Mesenchymal stem cell (in vitro differentiated cells and primary cell): ENCODE data around the gene LINGO3. TPM values are rescaled to one million over a fixed set of nuclear protein-coding genes. Genes with fewer than 3 reads are reported as not detected.

Experiments
- DNase-seq: peaks from one replicate; pipeline ENCODE4 v3.0.0-alpha.2; 2013
- H2AFZ ChIP-seq: one replicate; pipeline ENCODE4 v1.6.1; 2013; ENCODE audit warnings: low read depth, mild to moderate bottlenecking, control low read depth, inconsistent platforms, low read length, moderate library complexity
- H2AK5ac ChIP-seq: 2 replicates; pipeline ENCODE4 v1.6.1; 2013; ENCODE audit warnings: low read length, moderate library complexity, mild to moderate bottlenecking, inconsistent platforms; ENCODE audit not compliant: severe bottlenecking
- H2BK120ac ChIP-seq: one replicate; pipeline ENCODE4 v1.6.1; 2013; ENCODE audit warnings: low read depth, mild to moderate bottlenecking, inconsistent platforms, low read length, moderate library complexity
- H2BK12ac ChIP-seq, 2 experiments: one replicate each; pipeline ENCODE4 v1.6.1; 2013; ENCODE audit warnings: inconsistent platforms in 2 of 2, low read length in 2 of 2, mild to moderate bottlenecking in 2 of 2, moderate library complexity in 2 of 2, control low read depth in 1 of 2
- H2BK15ac ChIP-seq: one replicate; pipeline ENCODE4 v1.6.1; 2013; ENCODE audit warnings: mild to moderate bottlenecking, low read depth, inconsistent platforms; ENCODE audit not compliant: poor library complexity, severe bottlenecking
- H2BK5ac ChIP-seq: 2 replicates; pipeline ENCODE4 v1.6.1; 2013; ENCODE audit warnings: low read depth, mild to moderate bottlenecking, low read length, control low read depth, inconsistent platforms; ENCODE audit not compliant: poor library complexity, severe bottlenecking
- H3K14ac ChIP-seq, 2 experiments: one replicate each; pipeline ENCODE4 v1.6.1; 2013; ENCODE audit warnings: inconsistent platforms in 2 of 2, low read length in 2 of 2, control low read depth in 1 of 2, mild to moderate bottlenecking in 1 of 2, moderate library complexity in 1 of 2
- H3K18ac ChIP-seq, 2 experiments: one replicate each; pipeline ENCODE4 v1.6.1; 2013; ENCODE audit warnings: inconsistent platforms in 2 of 2, low read length in 2 of 2, control low read depth in 1 of 2, low read depth in 1 of 2, mild to moderate bottlenecking in 1 of 2
- H3K23ac ChIP-seq, 2 experiments: one replicate each; pipeline ENCODE4 v1.6.1; 2013; ENCODE audit warnings: inconsistent platforms in 2 of 2, low read length in 2 of 2, mild to moderate bottlenecking in 2 of 2, moderate library complexity in 2 of 2, control low read depth in 1 of 2
- H3K27ac ChIP-seq: 2 replicates; pipeline ENCODE4 v1.5.1; 2013; ENCODE audit warnings: mild to moderate bottlenecking, moderate library complexity, low read length, control low read depth, inconsistent platforms; ENCODE audit not compliant: poor library complexity, severe bottlenecking
- H3K27me3 ChIP-seq, 2 experiments: 2 replicates each; pipeline versions ENCODE4 v1.6.1 to v1.7.0; 2013; ENCODE audit warnings: low read length in 2 of 2, mild to moderate bottlenecking in 2 of 2, moderate library complexity in 2 of 2, control low read depth in 1 of 2, inconsistent platforms in 1 of 2; ENCODE audit not compliant: control insufficient read depth in 1 of 2, insufficient read depth in 1 of 2
- H3K36me3 ChIP-seq, 2 experiments: 2 replicates each; pipeline versions ENCODE4 v1.6.1 to v1.7.0; 2013; ENCODE audit warnings: low read length in 2 of 2, control low read depth in 1 of 2, inconsistent platforms in 1 of 2, low read depth in 1 of 2, mild to moderate bottlenecking in 1 of 2; ENCODE audit not compliant: insufficient read depth in 2 of 2, control insufficient read depth in 1 of 2
- H3K4ac ChIP-seq, 2 experiments: one replicate each; pipeline ENCODE4 v1.6.1; 2013; ENCODE audit warnings: inconsistent platforms in 2 of 2, low read length in 2 of 2, mild to moderate bottlenecking in 2 of 2, moderate library complexity in 2 of 2, control low read depth in 1 of 2, low read depth in 1 of 2
- H3K4me1 ChIP-seq: 2 replicates; pipeline ENCODE4 v1.6.1; 2013; ENCODE audit warnings: low read depth, low read length, control low read depth; ENCODE audit not compliant: control insufficient read depth, insufficient read depth
- H3K4me2 ChIP-seq: 2 replicates; pipeline ENCODE4 v1.6.1; 2013; ENCODE audit warnings: low read length, mild to moderate bottlenecking, inconsistent platforms; ENCODE audit not compliant: poor library complexity, severe bottlenecking
- H3K4me3 ChIP-seq, 2 experiments: 2 replicates each; pipeline versions ENCODE4 v1.5.1 to v1.7.0; 2013; ENCODE audit warnings: low read length in 2 of 2, mild to moderate bottlenecking in 2 of 2, control low read depth in 1 of 2, low read depth in 1 of 2; ENCODE audit not compliant: insufficient read depth in 1 of 2
- H3K79me1 ChIP-seq: replicated peaks from 2 replicates; pipeline ENCODE4 v1.6.1; 2013; ENCODE audit warnings: mild to moderate bottlenecking, control low read depth, low read length, inconsistent platforms; ENCODE audit not compliant: poor library complexity, severe bottlenecking
- H3K9ac ChIP-seq: 2 replicates; pipeline ENCODE4 v1.7.0; 2013; ENCODE audit warnings: mild to moderate bottlenecking, low read length, moderate library complexity
- H3K9me3 ChIP-seq: 2 replicates; pipeline ENCODE4 v1.7.0; 2013; ENCODE audit warnings: mild to moderate bottlenecking, low read length; ENCODE audit not compliant: control insufficient read depth
- H4K8ac ChIP-seq: one replicate; pipeline ENCODE4 v1.6.1; 2013; ENCODE audit warnings: inconsistent platforms, mild to moderate bottlenecking, low read length, moderate library complexity
- H4K91ac ChIP-seq: one replicate; pipeline ENCODE4 v1.6.1; 2013; ENCODE audit warnings: mild to moderate bottlenecking, low read length, inconsistent platforms
- WGBS: methylation state at CpG from one replicate; pipeline ENCODE4 v1.1.7; 2013; ENCODE audit warnings: mixed read lengths; 5-methylcytosine and 5-hydroxymethylcytosine counted together
- polyA plus RNA-seq, 2 experiments: library from polyadenylated mRNA; stranded (reverse); fragments of 200-250 nt; gene quantifications; one replicate each; pipeline ENCODE4 v1.2.3, GENCODE V29; 2013

The LINGO3 gene
- polyA plus RNA-seq (2013, experiment 1 of 2), result not detected
- not detected for polyA plus RNA-seq (2013, experiment 2 of 2)

- Histone ChIP-seq H3K36me3 (no peaks in the 10 kb centered on the region), H3K9ac (no peak within 1 kb of the TSS), H2AK5ac (no peak within 1 kb of the TSS), H2BK5ac (no peak within 1 kb of the TSS), H3K4ac (no peak within 1 kb of the TSS), H2AFZ (no peak within 1 kb of the TSS), H2BK120ac (no peak within 1 kb of the TSS), H2BK12ac (no peak within 1 kb of the TSS), H2BK15ac (no peak within 1 kb of the TSS), H3K23ac (no peak within 1 kb of the TSS), H4K91ac (no peak within 1 kb of the TSS), H4K8ac (no peak within 1 kb of the TSS), H3K79me1 (no peaks in the 10 kb centered on the region), H3K4me2 (peak within 1 kb of the TSS; percentile 65), H3K4me3 (peak within 1 kb of the TSS; percentile 44 to 58), H3K27me3 (peaks cover 61 to 68% of the 10 kb centered on the region in 2 experiments), H3K14ac (no peak within 1 kb of the TSS), H3K4me1 (peaks cover 13% of the 10 kb centered on the region), H3K27ac (no peak within 1 kb of the TSS), H3K9me3 (no peaks in the 10 kb centered on the region), H3K18ac (no peak within 1 kb of the TSS)
- no peak for DNase-seq
- 21% methylated on average over 29 of the region's 63 CpGs for WGBS
Observed at GRCh38 chr19:2308114-2308556, at the start of gene LINGO3. TSS of gene LINGO3 (minus strand) at chr19:2308154. CDS start at chr19:2291776, 16,378 bp downstream.

GRCh38 chr19:2356036-2356646 lies 48.2 kb upstream of the LINGO3 start:
- Histone ChIP-seq H2BK120ac (no peak overlapping the region), H2BK15ac (no peak overlapping the region), H4K8ac (no peak overlapping the region), H3K36me3 (peaks cover 10 to 40% of the 10 kb centered on the region in 2 experiments), H3K27ac (no peak overlapping the region), H3K18ac (no peak overlapping the region), H3K14ac (no peak overlapping the region), H3K4ac (no peak overlapping the region), H2AFZ (no peak overlapping the region), H3K9me3 (no peaks in the 10 kb centered on the region), H3K79me1 (no peaks in the 10 kb centered on the region), H3K4me3 (no peak overlapping the region), H2BK12ac (no peak overlapping the region), H3K27me3 (peaks cover 20 to 26% of the 10 kb centered on the region in 2 experiments), H3K9ac (no peak overlapping the region), H2AK5ac (no peak overlapping the region), H3K4me1 (peaks cover 6% of the 10 kb centered on the region), H3K4me2 (no peak overlapping the region), H4K91ac (no peak overlapping the region), H2BK5ac (no peak overlapping the region), H3K23ac (no peak overlapping the region)
- no peak for DNase-seq
- WGBS, result 85% methylated on average over 21 of the region's 21 CpGs

GRCh38 chr19:2355168-2356035 lies 47.4 kb upstream of the LINGO3 start:
- H3K9ac ChIP-seq, result no peak overlapping the region
- peaks cover 18 to 47% of the 10 kb centered on the region in 2 experiments for H3K36me3 ChIP-seq
- no peak overlapping the region for H3K4me2 ChIP-seq
- H2BK120ac ChIP-seq, result no peak overlapping the region
- no peak overlapping the region for H3K18ac ChIP-seq
- no peak overlapping the region for H2BK12ac ChIP-seq
- H3K23ac ChIP-seq, result no peak overlapping the region
- no peak overlapping the region for H2BK15ac ChIP-seq
- H3K4ac ChIP-seq, result no peak overlapping the region
- H3K4me1 ChIP-seq, result peaks cover 5% of the 10 kb centered on the region
- H3K4me3 ChIP-seq, result no peak overlapping the region
- no peak for DNase-seq
- no peak overlapping the region for H2BK5ac ChIP-seq
- H2AFZ ChIP-seq, result no peak overlapping the region
- H3K27ac ChIP-seq, result no peak overlapping the region
- H3K79me1 ChIP-seq, result no peaks in the 10 kb centered on the region
- 92% methylated on average over 23 of the region's 24 CpGs for WGBS
- H3K14ac ChIP-seq, result no peak overlapping the region
- no peak overlapping the region for H4K91ac ChIP-seq
- H4K8ac ChIP-seq, result no peak overlapping the region
- H3K9me3 ChIP-seq, result no peaks in the 10 kb centered on the region
- peaks cover 15 to 21% of the 10 kb centered on the region in 2 experiments for H3K27me3 ChIP-seq
- no peak overlapping the region for H2AK5ac ChIP-seq

GRCh38 chr19:2354670-2355069 lies 46.7 kb upstream of the LINGO3 start:
- no peak overlapping the region for H4K91ac ChIP-seq
- no peak overlapping the region for H2BK120ac ChIP-seq
- H3K14ac ChIP-seq, result no peak overlapping the region
- no peak overlapping the region for H3K4me3 ChIP-seq
- no peak overlapping the region for H3K23ac ChIP-seq
- peaks cover 3% of the 10 kb centered on the region for H3K4me1 ChIP-seq
- H3K36me3 ChIP-seq, result peaks cover 25 to 53% of the 10 kb centered on the region in 2 experiments
- no peak overlapping the region for H2BK15ac ChIP-seq
- H3K27me3 ChIP-seq, result peaks cover 10 to 16% of the 10 kb centered on the region in 2 experiments
- no peak overlapping the region for H3K27ac ChIP-seq
- no peaks in the 10 kb centered on the region for H3K9me3 ChIP-seq
- 93% methylated on average over 16 of the region's 17 CpGs for WGBS
- H2BK12ac ChIP-seq, result no peak overlapping the region
- H3K4me2 ChIP-seq, result no peak overlapping the region
- H4K8ac ChIP-seq, result no peak overlapping the region
- no peak for DNase-seq
- no peak overlapping the region for H2AFZ ChIP-seq
- no peak overlapping the region for H2BK5ac ChIP-seq
- no peak overlapping the region for H3K4ac ChIP-seq
- no peak overlapping the region for H3K9ac ChIP-seq
- H3K79me1 ChIP-seq, result no peaks in the 10 kb centered on the region
- no peak overlapping the region for H3K18ac ChIP-seq
- no peak overlapping the region for H2AK5ac ChIP-seq
